Activated naive CD8-positive, alpha-beta T cell treated with anti-CD3 and anti-CD28 coated beads, Interleukin-2, amount 50 U/mL, for 16 hours (primary cell): ENCODE data around the gene ARHGAP22.

Source experiments
- DNase-seq: peaks from one replicate; pipeline ENCODE4 v3.0.0-alpha.2; 2020; ENCODE audit warnings: low read depth, low spot score

Gene ARHGAP22

DNA sequence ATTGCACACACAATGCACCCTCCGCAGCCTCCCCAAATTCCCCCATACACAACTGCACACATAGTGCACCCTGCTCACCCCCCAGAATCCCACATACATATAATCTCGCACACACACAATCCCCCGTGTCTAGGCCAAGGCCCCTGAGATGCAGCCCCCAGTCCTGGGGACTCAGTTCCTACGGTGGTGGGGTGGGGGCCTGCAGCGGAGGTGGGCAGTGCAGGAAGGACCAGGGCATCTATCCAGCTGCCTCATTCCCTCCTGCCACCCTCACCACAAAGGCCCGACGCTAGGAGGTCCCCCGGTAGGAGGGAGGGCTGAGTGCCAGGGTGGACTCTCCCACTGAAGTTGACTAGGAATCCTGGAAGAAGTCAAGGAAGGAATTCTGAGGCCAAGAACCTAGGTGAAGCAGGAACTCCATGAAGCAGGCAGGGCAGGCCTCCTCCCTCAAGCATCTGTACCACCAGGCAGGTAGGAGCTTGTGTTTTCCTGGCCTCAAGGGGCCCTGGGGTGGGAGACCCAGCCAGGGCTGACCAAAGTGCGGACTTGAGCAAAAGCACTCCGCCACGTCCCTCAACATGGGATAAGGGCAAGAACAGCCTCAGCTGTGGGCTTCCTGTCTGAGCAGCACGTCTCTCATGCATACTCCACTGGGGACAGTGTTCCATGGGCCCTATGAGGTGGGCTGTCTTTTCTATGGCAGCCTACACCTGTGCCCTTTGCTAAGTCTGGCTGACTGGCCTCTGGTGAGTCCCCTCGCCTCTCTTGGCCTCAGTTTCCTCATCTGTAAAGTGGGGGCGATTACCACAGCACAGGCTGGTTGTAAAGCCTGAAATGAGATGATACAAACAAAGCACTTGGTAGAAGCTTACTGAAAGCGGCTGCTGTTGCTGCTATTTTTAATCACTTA is 152.6 kb downstream of the ARHGAP22 start:
- DNase-seq, result no peak

DNA sequence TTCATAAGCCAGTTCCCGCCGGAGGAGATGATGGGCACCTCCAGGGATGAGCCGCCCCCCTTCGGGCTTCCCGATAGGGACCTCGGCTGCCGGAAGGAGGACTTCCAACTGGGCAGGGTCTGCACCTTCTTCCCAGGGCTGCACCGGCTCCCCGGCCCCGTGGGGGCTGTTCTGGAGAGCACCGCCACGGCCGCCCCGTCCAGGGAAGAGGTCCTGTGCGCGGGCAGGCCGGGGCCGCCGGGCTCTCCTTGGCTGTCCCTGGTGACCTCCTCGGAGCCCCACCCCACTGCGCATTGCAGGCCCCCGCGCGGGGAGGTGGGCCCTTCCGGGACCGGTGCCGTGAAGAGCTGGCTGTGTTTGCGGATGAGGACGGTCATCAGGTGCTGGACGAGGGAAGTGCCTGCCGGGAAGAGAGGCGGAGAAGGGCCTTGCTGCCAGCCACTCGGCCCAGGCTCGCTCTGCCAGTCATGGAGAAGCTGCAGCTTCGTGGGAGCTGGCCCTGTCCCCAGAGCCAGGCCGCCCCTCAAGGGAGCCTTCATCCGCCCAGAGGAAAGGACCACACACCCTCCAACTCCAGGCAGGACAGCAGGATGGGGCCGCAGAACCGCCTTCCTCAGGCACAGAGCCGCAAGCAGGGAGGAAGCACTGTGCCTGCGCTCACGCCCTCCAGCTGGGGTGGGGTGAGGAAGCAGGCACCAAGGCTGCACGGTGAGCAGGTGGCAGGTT is 154.0 kb downstream of the ARHGAP22 start:
- DNase-seq, result no peak

DNA sequence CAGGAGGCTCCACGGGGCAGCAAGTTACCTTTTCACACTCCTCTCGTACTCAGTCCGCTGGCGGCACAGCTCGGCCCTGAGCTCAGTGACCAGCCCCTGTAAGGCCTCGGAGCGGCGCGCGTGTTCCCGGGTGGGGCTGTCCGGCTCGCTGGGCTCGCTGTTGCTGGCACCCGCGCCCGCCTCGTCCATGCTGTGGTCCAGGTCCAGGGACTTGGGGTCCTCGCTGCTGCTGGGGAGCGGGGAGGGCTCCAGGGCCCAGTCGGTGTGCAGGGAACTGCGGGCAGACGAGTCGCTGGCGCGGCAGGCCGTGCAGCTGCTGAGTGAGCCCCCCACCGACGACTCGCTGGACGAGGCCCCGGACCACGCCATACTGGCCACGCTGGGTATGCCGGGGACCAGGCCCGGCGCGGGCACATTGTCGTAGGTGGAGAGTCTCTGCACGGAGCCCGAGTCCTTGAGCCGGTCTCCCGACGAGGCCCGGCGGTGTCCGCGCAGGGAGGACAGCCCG is 154.6 kb downstream of the ARHGAP22 start:
- DNase-seq, result no peak

DNA sequence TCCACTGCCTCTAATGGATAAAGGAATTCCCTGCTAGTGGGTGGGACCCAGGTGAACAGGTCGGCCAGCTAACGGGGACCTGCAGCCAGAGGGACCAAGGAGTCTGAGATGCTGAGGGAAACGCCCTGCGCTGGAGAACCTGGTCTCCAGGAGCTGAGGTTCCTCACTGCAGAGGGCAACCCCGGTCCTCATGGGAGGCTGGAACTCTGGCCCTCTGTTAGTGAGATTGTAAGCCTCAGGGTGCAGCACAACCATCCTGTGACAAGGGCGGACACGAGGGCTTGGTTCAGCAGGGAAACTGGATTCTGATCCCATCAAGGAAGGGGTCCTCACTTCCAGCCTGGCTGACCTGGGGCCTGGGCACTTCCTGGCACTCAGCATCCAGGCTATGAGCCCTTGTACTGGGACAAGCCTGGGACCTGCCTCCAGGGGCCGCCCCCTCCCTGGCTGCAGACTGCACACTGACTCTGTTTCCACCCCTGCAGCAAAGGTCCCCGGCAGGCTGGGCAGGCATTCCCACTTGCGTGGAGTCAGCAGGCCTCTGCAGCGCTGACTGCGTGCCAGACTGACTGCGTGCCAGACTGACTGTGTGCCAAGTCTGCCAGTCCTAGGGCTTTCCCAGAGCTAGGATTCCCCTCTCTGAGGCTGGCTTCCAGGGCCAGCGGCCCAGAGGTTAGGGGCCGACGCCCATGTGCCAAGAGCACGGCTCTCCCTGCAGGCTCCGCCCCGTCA is 155.2 kb downstream of the ARHGAP22 start:
- DNase-seq, result no peak

DNA sequence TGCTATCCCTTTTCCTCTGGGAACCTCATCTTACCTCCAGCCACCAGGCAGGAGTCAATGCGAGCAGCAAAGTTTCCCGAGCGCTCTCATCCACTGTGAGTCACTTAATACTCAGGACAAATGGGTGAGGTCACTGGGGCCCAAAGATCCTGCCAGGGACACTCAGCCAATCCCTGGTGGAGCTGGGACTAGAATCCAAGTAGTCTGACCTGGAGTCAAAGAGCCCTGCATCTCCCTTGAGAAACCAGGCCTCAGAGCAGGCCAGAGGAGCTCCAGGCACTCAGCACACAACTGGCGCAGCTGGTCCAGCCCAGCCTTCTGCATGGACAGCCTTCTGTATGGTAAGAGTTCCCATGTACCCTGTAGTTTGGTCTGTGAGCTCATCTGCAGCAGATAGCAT is 156.1 kb downstream of the ARHGAP22 start:
- no peak for DNase-seq

DNA sequence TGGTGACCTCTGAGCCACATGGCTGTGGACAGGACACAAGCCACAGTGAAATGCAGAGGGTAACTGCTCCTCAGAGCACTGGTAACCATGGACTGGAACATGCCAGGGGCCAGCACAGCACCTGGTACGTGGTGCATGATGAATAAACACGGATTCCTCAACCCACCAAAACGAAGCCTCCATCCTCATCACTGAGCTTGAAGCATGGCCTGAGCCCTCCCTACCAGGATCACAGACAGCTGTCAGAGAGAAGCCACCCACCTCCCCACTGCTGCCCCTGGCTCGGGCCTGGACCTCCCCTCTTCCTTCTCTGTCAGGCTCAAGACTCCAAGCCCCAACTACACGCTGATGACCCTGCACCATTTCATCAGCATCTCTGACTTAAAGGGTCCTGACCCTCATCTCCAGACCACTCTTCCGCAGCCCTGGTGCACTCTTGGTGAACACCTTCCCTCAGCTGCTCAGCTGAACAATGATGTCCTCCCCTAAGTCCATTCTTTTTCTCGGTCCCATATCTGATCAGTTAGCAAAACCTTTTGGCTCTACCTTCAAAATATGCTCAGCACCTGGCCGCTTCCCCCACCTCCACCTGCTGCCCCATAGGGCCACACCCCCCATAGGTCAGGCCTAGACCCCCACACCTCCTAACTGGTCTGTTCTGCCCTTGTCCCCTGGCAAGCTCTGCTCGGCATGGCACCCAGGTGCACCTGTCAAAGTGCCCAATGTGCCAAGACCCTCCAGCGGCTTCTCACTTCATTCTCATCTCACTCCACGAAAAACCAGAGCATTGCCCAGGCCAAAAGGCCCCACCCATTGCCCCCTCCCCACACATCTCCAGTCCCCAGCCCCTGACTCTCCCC is 157.3 kb downstream of the ARHGAP22 start:
- no peak for DNase-seq

- DNase-seq, result no peak
Observed at GRCh38 chr10:48446785-48447184, 158.1 kb downstream of the ARHGAP22 start.

DNA sequence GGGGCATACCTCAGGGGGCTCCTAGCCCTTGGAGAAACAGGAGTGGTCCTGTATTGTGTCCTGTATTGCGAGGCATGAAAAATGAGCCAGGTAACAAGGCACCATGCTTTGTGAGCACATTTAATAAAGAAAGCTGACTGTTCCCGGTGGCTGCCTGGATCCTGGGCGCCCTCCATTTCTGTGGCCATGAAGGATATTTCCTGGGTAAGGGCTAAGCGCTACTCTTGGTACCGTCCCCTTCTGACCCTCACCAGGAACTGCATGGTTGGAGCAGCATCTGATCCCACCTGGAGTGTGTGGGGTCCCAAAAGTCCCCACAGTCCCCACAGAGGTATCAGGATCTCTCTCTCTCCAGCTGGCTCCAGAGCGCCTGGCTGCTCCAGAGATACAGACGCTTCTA is 158.9 kb downstream of the ARHGAP22 start:
- no peak for DNase-seq

DNA sequence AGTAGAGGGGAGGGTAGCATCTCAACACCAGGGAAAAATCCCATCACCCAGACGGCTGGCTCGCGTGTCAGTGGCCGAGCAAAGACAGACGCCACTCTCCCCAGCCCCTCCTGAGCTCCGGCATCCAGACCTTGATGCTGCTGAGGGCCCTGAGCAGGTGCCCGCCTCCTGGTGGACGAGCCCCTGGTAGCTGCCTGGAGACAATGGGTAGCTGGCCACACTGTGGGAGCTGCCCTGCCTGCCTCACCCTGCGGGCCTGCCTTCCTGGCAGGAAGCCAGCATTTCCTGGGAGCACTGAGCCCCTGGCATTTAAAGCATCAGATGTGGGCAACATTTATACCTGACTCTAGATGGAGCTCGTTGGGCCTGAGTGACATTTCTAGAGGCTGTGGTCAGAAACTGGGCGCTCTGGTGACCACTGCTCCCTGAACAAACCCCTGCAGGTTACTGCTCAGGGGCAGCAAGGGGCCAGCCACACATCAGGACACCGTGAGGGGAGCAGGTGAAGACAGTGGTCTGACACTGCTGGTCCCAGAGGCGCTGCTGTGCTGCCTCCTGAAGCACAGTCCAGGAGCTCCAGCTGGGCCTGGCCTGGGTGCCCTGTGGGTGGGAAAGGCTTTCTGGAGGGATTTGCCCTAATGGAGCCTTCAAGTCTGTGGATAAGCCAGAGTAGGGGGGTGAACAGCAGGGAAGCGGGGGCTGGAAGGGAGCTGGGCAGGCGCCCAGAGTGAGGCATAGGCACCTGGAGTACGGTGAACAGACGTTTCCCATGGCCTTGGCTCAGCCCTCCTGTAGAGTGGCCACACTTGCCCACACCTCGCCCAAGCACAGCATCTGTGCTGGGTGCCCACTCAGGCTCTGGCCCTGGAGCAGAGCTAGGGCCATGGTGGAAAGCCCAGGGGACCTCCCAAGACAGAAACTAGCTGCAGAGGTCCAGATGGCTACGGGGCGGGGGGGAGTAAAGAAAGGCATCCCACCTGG is 159.7 kb downstream of the ARHGAP22 start:
- DNase-seq, result no peak

GRCh38 chr10:48444266-48444665 is 160.6 kb downstream of the ARHGAP22 start:
- DNase-seq, result no peak

DNA sequence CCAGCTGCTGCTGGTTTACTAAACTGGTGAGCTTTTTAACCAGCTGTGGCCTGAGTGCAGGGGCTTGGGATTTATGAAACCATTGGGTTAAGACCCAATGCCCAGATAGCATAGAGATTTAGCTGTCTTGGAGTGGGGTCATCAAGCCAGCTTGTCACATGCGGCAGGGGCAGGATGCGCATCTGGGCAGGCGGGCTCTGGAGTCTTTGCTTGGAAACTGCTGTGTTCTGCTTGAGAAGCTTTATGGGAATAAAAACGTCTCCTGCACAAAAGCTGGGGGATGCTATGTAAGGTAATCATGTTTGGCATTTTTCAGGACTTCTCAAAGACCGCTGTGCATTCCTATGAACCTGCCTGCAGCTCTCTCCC is 162.1 kb downstream of the ARHGAP22 start:
- DNase-seq, result no peak

GRCh38 chr10:48442090-48442808 is 162.6 kb downstream of the ARHGAP22 start:
- DNase-seq, result no peak

- no peak for DNase-seq
Observed at GRCh38 chr10:48440771-48441170, 164.1 kb downstream of the ARHGAP22 start.

GRCh38 chr10:48439581-48440041 is 165.3 kb downstream of the ARHGAP22 start:
- DNase-seq, result no peak

GRCh38 chr10:48439031-48439430 is 165.8 kb downstream of the ARHGAP22 start:
- no peak for DNase-seq

- no peak for DNase-seq
Observed at GRCh38 chr10:48437546-48437945, 167.3 kb downstream of the ARHGAP22 start.

DNA sequence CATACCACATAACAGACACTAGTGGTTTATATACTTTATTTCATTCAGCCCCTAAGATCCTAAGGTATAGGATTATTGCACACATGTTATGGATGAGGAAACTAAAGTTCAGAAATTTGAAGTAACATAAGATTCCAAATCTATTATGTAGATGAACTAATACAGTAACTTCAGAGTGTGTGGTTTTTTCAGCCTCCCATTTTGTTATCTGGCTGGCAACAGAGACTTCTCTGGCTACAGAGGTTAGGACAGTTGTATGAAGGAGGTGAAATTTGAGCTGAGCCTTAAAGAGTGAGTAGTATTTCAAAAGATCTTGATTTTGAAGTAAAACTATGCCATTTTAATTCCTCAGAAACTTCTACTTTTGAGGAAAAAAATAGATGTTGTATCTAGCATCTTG is 173.0 kb downstream of the ARHGAP22 start:
- DNase-seq, result no peak

DNA sequence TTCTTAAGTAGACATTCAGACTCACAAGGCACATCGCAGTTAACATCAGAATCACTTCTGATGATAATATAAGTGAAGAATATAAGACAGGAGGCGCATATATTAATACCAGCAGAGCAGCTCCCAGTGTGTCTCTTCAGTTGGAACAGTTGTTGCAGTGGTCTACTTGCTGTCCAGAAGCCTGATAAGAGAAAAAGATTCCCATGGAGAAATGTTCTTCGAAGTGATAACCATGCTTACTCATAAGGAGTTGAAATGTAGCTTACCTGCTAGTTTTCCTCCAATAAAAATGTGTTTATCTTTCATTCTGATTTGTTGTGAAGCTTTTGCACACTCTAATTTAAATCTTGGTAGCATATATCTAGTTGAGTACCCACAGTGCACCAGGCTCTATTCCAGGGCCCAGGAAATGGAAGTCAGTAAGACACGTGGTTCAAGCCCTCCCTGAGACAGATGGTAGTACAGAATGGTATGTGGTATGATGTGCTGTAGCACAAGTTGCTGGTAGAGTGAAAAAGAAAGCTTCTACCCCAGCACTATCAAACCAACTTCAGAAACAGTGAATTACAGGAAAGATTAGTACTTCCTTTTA is 174.4 kb downstream of the ARHGAP22 start:
- DNase-seq, result no peak

- no peak for DNase-seq
Observed at GRCh38 chr10:48429309-48429708, 175.6 kb downstream of the ARHGAP22 start.
